SK-MEL-5 (cell line): ENCODE measurements around the gene VWCE. TPM values are rescaled to one million over a fixed set of nuclear protein-coding genes. Genes with fewer than 3 reads are reported as not detected.

ENCODE experiments used
- DNase-seq: peaks from one replicate; pipeline ENCODE4 v3.0.0-alpha.2; 2016; ENCODE audit warnings: low read depth, low spot score
- in situ Hi-C: cut with HindIII; loops from 2 replicates; pipeline ENCODE4 v1.10.0; 2016; ENCODE audit warnings: low sequenced_read_pairs, high pct_unique_total_duplicates, low pct_unique_long_range_greater_than_20kb
- total RNA-seq: library from RNA; depleted of rRNA; stranded (reverse); fragments of >200 nt; shearing (Covaris generic); gene quantifications from 2 replicates; pipeline ENCODE4 v1.2.3, GENCODE V29; 2014

Gene VWCE
- total RNA-seq, 1 experiment from 2014 or later, result 0.24 TPM

- in situ Hi-C loops, result no loop called here
- DNase-seq, result peak; percentile 14
Measured at GRCh38 chr11:61332281-61332796, 37.2 kb upstream of the VWCE start.

GRCh38 chr11:61331651-61332050 lies 36.5 kb upstream of the VWCE start:
- in situ Hi-C loops, result no loop called here
- DNase-seq, result no peak

- in situ Hi-C loops, result no loop called here
- DNase-seq, result no peak
Measured at GRCh38 chr11:61329871-61330270, 34.8 kb upstream of the VWCE start.

- no peak for DNase-seq
- in situ Hi-C loops, result no loop called here
Measured at GRCh38 chr11:61328351-61328750, 33.2 kb upstream of the VWCE start.

- in situ Hi-C loops, result no loop called here
- DNase-seq, result no peak
Measured at GRCh38 chr11:61327669-61328071, 32.6 kb upstream of the VWCE start.

- in situ Hi-C loops, result no loop called here
- no peak for DNase-seq
Measured at GRCh38 chr11:61325649-61326414, 30.7 kb upstream of the VWCE start.

GRCh38 chr11:61315260-61315659 lies 20.1 kb upstream of the VWCE start:
- in situ Hi-C loops, result no loop called here
- DNase-seq, result no peak

GRCh38 chr11:61310749-61311148 lies 15.6 kb upstream of the VWCE start:
- in situ Hi-C loops, result no loop called here
- no peak for DNase-seq

GRCh38 chr11:61309739-61310138 lies 14.6 kb upstream of the VWCE start:
- no peak for DNase-seq
- in situ Hi-C loops, result no loop called here

GRCh38 chr11:61309141-61309540 lies 14.0 kb upstream of the VWCE start:
- in situ Hi-C loops, result no loop called here
- DNase-seq, result no peak

GRCh38 chr11:61307354-61307753 lies 12.2 kb upstream of the VWCE start:
- no peak for DNase-seq
- in situ Hi-C loops, result no loop called here

GRCh38 chr11:61306221-61306620 lies 11.1 kb upstream of the VWCE start:
- no peak for DNase-seq
- in situ Hi-C loops, result no loop called here

- in situ Hi-C loops, result no loop called here
- DNase-seq, result no peak
Measured at GRCh38 chr11:61305417-61305816, 10.3 kb upstream of the VWCE start.

- in situ Hi-C loops, result no loop called here
- no peak for DNase-seq
Measured at GRCh38 chr11:61303725-61304124, 8.6 kb upstream of the VWCE start.

GRCh38 chr11:61302550-61302949 lies 7.4 kb upstream of the VWCE start:
- no peak for DNase-seq
- in situ Hi-C loops, result no loop called here

- peak; percentile 47 for DNase-seq
- in situ Hi-C loops, result no loop called here
Measured at GRCh38 chr11:61298663-61299244, 3.6 kb upstream of the VWCE start.

GRCh38 chr11:61297746-61298145 lies 2.6 kb upstream of the VWCE start:
- in situ Hi-C loops, result no loop called here
- peak; percentile 58 for DNase-seq

- no peak for DNase-seq
- in situ Hi-C loops, result no loop called here
Measured at GRCh38 chr11:61297341-61297740, 2.2 kb upstream of the VWCE start.

- in situ Hi-C loops, result no loop called here
Measured at GRCh38 chr11:61295596-61295926, 445 bp upstream of the VWCE start.

More at GRCh38 chr11:61295596-61295926, 445 bp upstream of the VWCE start:
- no peak for DNase-seq
